Fibroblast of mammary gland (primary cell): ENCODE data around the gene MTCL1.

Experiments used
- DNase-seq: peaks from one replicate; pipeline ENCODE4 v3.0.0-alpha.2; 2010; ENCODE audit warnings: low read depth
- H3K4me3 ChIP-seq: 2 replicates; pipeline ENCODE4 v1.5.1; 2011; ENCODE audit warnings: low read depth, mild to moderate bottlenecking, low read length, moderate library complexity; ENCODE audit not compliant: control insufficient read depth
- CTCF ChIP-seq: conservative IDR thresholded peaks from 2 replicates; pipeline ENCODE4 v1.5.1; 2011; ENCODE audit warnings: low read depth, low read length, inconsistent platforms; ENCODE audit not compliant: control insufficient read depth, insufficient read depth

Gene MTCL1

GRCh38 chr18:8765783-8766463 is 60.6 kb downstream of the MTCL1 start:
- TF ChIP-seq CTCF = no peak
- H3K4me3 ChIP-seq = no peak overlapping the region
- peak; percentile 15 for DNase-seq

- H3K4me3 ChIP-seq = no peak overlapping the region
- DNase-seq = no peak
- no peak for TF ChIP-seq CTCF
These were observed 61.4 kb downstream of the MTCL1 start for GRCh38 chr18:8766559-8767293.

GRCh38 chr18:8767340-8767739 is 62.0 kb downstream of the MTCL1 start:
- no peak for DNase-seq
- no peak for TF ChIP-seq CTCF
- H3K4me3 ChIP-seq = no peak overlapping the region

GRCh38 chr18:8769509-8770095 is 64.2 kb downstream of the MTCL1 start:
- no peak overlapping the region for H3K4me3 ChIP-seq
- DNase-seq = no peak
- no peak for TF ChIP-seq CTCF

GRCh38 chr18:8770657-8771056 is 65.3 kb downstream of the MTCL1 start:
- DNase-seq = no peak
- no peak overlapping the region for H3K4me3 ChIP-seq
- TF ChIP-seq CTCF = no peak

GRCh38 chr18:8771930-8772329 is 66.6 kb downstream of the MTCL1 start:
- no peak overlapping the region for H3K4me3 ChIP-seq
- peak; percentile 58 for DNase-seq
- no peak for TF ChIP-seq CTCF

- no peak overlapping the region for H3K4me3 ChIP-seq
- peak; percentile 20 for DNase-seq
- TF ChIP-seq CTCF = no peak
These were observed 68.6 kb downstream of the MTCL1 start for GRCh38 chr18:8773980-8774379.
